ENCODE data around the gene EML4. TPM values are rescaled to one million over a fixed set of nuclear protein-coding genes. Genes with fewer than 3 reads are reported as not detected.

Gene EML4
- total and polyA plus RNA-seq, 2 of the 13 experiments (the other 11 are each of a cell fraction or from before 2014, with no cell fraction given) = 243 to 476 TPM

DNA sequence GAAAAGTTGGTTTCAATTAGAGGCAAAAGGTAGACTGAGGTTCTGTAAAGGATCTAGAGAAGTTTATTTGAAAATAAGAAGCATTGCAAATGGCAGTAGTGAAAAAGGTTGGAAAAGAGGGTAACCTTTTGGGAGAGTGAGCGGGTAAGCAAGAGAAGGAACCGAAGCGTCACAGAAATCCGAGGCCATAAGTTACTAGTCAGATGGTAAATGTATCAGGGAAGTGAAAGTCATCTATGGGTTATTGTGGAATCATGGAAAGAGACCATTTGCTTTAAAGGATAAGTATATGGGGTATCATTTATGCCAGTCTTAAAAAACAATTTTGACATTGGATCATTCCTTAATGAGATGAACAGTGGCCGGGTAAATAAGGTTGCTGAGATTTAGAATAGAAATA is 30.5 kb downstream of the EML4 start:
- Histone ChIP-seq H3K27me3 (ENCODE audit: control insufficient read depth in 1 of 2, insufficient read depth in 2 of 2, low read length in 2 of 2) (no peaks in the 10 kb centered on the region), H2AFZ (ENCODE audit: low read length) (no peak overlapping the region), H3K27ac (ENCODE audit: extremely low read length, insufficient read depth, low read length) (no peak overlapping the region), H3K4me2 (ENCODE audit: low read depth, low read length) (0 out of 2 replicates have a peak overlapping the region, but pooled peaks have one; percentile 0), H3K36me3 (replicated peaks in 1 of 2; ENCODE audit: control insufficient read depth in 1 of 2, insufficient read depth in 2 of 2, low read length in 2 of 2) (peaks cover 5 to 26% of the 10 kb centered on the region in 2 experiments), H4K20me1 (ENCODE audit: insufficient read depth, low read length) (peaks cover 78% of the 10 kb centered on the region), H3K4me3 (replicated peaks in 1 of 3; ENCODE audit: insufficient read depth in 1 of 3, low read depth in 2 of 3, low read length in 3 of 3) (no peak overlapping the region), H3K79me2 (ENCODE audit: insufficient read depth, low read length) (peaks cover 98% of the 10 kb centered on the region), H3K9ac (ENCODE audit: insufficient read depth, low read depth, low read length) (no peak overlapping the region), H3K4me1 (ENCODE audit: insufficient read depth, low read length) (peaks cover 100% of the 10 kb centered on the region), H3K9me3 (ENCODE audit: low read length) (no peaks in the 10 kb centered on the region)
- no peak for ATAC-seq
- CTCF ChIA-PET (ENCODE audit: low intra/inter-chr PET ratio, low total read pairs) = no interaction called here
- 94% methylated on average over 5 of the region's 5 CpGs for WGBS (ENCODE audit: low lambda C conversion rate)
- BruUV-seq (replicated peaks) = no TSS peak
- POLR2A ChIA-PET = interaction anchor here (2.1 kb wide), 1 partner anchor 66 kb away, joined by 5 read pairs; no protein-coding TSS in a partner anchor
- FAIRE-seq = no peak
- in situ Hi-C loops (cut with HindIII; ENCODE audit: extremely low pct_ligation_motif_present, low pct_unique_long_range_greater_than_20kb) = loop anchor here (5.0 to 25.0 kb wide), 2 partner anchors 102 to 337 kb away; no protein-coding TSS in a partner anchor
- DNase-seq (ENCODE audit: low spot score) = no peak
- intact Hi-C loops (cut with micrococcal nuclease; ENCODE audit: unreplicated experiment) = loop anchor here (5.0 kb wide), 2 partner anchors 38 to 347 kb away; no protein-coding TSS in a partner anchor
- no peak for TF ChIP-seq ZNF350 (CRISPR knock-in tag; IDR thresholded peaks at IDR 0.05; ENCODE audit: borderline replicate concordance, low read depth)
- no peak for TF ChIP-seq KLF12 (CRISPR knock-in tag; IDR thresholded peaks at IDR 0.05; ENCODE audit: borderline replicate concordance)
- TF ChIP-seq MBD4 (IDR thresholded peaks at IDR 0.05; ENCODE audit: borderline replicate concordance, low read length) = 0 out of 2 replicates have a peak, but pooled peaks have one; percentile 36
- no peak for TF ChIP-seq ZNF687 (CRISPR knock-in tag; IDR thresholded peaks at IDR 0.05)
- TF ChIP-seq ZNF430 (CRISPR knock-in tag; IDR thresholded peaks at IDR 0.05) = no peak
- TF ChIP-seq ZSCAN31 (CRISPR knock-in tag; IDR thresholded peaks at IDR 0.05; ENCODE audit: low read depth) = no peak
- no peak for TF ChIP-seq EP300 (IDR thresholded peaks at IDR 0.05; ENCODE audit: low read depth in 2 of 2, low read length in 2 of 2)
- no peak for TF ChIP-seq EP300 (CRISPR knock-in tag; IDR thresholded peaks at IDR 0.05; ENCODE audit: borderline replicate concordance)
- TF ChIP-seq, protein P1, sequence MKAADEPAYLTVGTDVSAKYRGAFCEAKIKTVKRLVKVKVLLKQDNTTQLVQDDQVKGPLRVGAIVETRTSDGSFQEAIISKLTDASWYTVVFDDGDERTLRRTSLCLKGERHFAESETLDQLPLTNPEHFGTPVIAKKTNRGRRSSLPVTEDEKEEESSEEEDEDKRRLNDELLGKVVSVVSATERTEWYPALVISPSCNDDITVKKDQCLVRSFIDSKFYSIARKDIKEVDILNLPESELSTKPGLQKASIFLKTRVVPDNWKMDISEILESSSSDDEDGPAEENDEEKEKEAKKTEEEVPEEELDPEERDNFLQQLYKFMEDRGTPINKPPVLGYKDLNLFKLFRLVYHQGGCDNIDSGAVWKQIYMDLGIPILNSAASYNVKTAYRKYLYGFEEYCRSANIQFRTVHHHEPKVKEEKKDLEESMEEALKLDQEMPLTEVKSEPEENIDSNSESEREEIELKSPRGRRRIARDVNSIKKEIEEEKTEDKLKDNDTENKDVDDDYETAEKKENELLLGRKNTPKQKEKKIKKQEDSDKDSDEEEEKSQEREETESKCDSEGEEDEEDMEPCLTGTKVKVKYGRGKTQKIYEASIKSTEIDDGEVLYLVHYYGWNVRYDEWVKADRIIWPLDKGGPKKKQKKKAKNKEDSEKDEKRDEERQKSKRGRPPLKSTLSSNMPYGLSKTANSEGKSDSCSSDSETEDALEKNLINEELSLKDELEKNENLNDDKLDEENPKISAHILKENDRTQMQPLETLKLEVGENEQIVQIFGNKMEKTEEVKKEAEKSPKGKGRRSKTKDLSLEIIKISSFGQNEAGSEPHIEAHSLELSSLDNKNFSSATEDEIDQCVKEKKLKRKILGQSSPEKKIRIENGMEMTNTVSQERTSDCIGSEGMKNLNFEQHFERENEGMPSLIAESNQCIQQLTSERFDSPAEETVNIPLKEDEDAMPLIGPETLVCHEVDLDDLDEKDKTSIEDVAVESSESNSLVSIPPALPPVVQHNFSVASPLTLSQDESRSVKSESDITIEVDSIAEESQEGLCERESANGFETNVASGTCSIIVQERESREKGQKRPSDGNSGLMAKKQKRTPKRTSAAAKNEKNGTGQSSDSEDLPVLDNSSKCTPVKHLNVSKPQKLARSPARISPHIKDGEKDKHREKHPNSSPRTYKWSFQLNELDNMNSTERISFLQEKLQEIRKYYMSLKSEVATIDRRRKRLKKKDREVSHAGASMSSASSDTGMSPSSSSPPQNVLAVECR (CRISPR knock-in tag; IDR thresholded peaks at IDR 0.05; ENCODE audit: borderline replicate concordance) = no peak
- 0 out of 4 replicates have a peak, but pooled peaks of 1 of the 2 experiments have one; percentile 21 for TF ChIP-seq POLR2A (IDR thresholded peaks at IDR 0.05; ENCODE audit: insufficient read depth in 1 of 2, low read depth in 2 of 2, low read length in 2 of 2)
- no peak for TF ChIP-seq ATF7-NPFF (CRISPR knock-in tag; IDR thresholded peaks at IDR 0.05; ENCODE audit: low read depth)
- TF ChIP-seq ZNF770 (CRISPR knock-in tag; IDR thresholded peaks at IDR 0.05) = no peak

All from HepG2 (cell line).